Posterior cingulate gyrus (tissue), 11 donors: ENCODE data around the gene BCAN.

Experiments used
- DNase-seq, 10 donors: peaks; one replicate each; pipeline versions ENCODE4 v3.0.0 to v3.0.0-alpha.2; 2020 to 2021; ENCODE audit warnings: mixed read lengths in 3 of 10
- intact Hi-C: fragments of 100-400 bp; cut with DNase I; formaldehyde crosslinking; loops from one replicate; pipeline ENCODE4 v1.15.1; 2023

Gene BCAN

DNA sequence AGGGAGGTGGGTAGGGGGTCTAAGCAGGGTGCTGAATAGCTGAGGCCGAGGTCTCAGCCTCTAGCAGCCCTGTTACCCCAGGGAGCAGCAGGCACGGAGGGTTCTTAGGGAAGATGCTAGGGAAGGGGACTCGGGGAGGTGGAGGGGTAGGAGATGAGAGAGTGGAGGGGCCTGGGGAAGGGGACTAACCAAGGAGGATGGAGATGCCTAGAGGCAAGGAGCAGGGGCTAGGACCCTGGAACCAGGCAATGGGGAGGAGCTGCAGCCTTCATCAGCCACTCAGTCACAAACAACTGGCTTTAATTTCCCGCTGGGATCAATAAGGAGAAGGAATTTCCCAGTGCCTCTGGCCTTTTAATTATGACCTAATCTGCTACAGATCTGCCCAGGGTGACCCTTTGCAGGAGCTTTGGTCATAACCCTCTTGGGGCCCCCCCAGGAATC, 66.3 kb downstream of the BCAN start:
- DNase-seq = peak in 2 of 10 donors; percentile 41 to 69
- intact Hi-C loops = no loop called here

DNA sequence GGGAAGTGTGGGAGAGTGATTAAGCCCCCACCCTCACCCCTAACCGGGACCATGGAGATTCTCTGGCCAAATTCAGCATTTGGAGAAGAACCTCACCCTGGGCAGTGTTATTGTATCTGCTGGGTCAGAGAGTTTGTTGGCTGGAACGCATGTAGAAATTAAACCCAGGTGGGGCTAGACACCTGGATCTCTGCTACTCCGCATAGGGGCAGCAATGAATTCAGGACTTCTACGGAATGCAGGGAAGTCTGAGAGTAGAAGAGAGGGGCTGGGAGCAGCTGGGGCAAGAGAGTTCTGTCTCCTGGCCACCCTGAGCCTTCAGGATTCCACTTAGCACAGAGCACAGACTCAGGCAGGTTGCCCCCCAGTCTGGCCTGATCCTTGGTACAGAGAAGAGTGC, 67.1 kb downstream of the BCAN start:
- peak in 1 of 10 donors; percentile 9 for DNase-seq
- intact Hi-C loops = no loop called here
